ENCODE results near the gene HS3ST1. TPM values are rescaled to one million over a fixed set of nuclear protein-coding genes. Genes with fewer than 3 reads are reported as not detected.

The HS3ST1 gene
- total RNA-seq, 1 experiment from 2014 or later = 12.3 TPM

- TF ChIP-seq EZH2 (IDR thresholded peaks at IDR 0.05; ENCODE audit: low read depth) (no peak), CTCF (conservative IDR thresholded peaks at IDR 0.05) (no peak)
- Histone ChIP-seq H3K79me2 (ENCODE audit: low read depth) (peaks cover 78% of the 10 kb centered on the region), H3K4me2 (no peak overlapping the region), H3K9me3 (ENCODE audit: insufficient read depth, low read depth) (no peaks in the 10 kb centered on the region), H3K4me3 (no peak overlapping the region), H3F3A (ENCODE audit: insufficient read depth, low read depth) (no peaks in the 10 kb centered on the region), H3K27me3 (ENCODE audit: insufficient read depth, low read depth) (no peaks in the 10 kb centered on the region), H3K36me3 (ENCODE audit: low read depth) (peaks cover 15% of the 10 kb centered on the region; the same call in 1 of the 2 replicates), H2AFZ (no peak overlapping the region), H3K4me1 (replicated peaks; ENCODE audit: insufficient read depth) (no peaks in the 10 kb centered on the region), H3K9me2 (ENCODE audit: insufficient read depth) (no peaks in the 10 kb centered on the region), H3K27ac (no peak overlapping the region), H4K20me1 (ENCODE audit: insufficient read depth) (no peaks in the 10 kb centered on the region)
- DNase-seq = no peak
- intact Hi-C loops (cut with micrococcal nuclease; ENCODE audit: unreplicated experiment) = no loop called here
- CTCF ChIA-PET = no interaction called here
- no TSS peak for BruUV-seq (replicated peaks)
- POLR2A ChIA-PET (ENCODE audit: unreplicated experiment) = interaction anchor here (0.7 kb wide), 1 partner anchor 85 kb away, joined by 19 read pairs; no protein-coding TSS in a partner anchor
Measured at GRCh38 chr4:11420327-11420726, 8.4 kb downstream of the HS3ST1 start.

- Histone ChIP-seq H3K27me3 (ENCODE audit: insufficient read depth, low read depth) (no peaks in the 10 kb centered on the region), H4K20me1 (ENCODE audit: insufficient read depth) (no peaks in the 10 kb centered on the region), H3K4me3 (no peak overlapping the region), H3K79me2 (ENCODE audit: low read depth) (peaks cover 74% of the 10 kb centered on the region), H3F3A (ENCODE audit: insufficient read depth, low read depth) (no peaks in the 10 kb centered on the region), H2AFZ (no peak overlapping the region), H3K4me2 (no peak overlapping the region), H3K36me3 (ENCODE audit: low read depth) (peaks cover 19% of the 10 kb centered on the region), H3K27ac (no peak overlapping the region), H3K4me1 (replicated peaks; ENCODE audit: insufficient read depth) (no peaks in the 10 kb centered on the region), H3K9me2 (ENCODE audit: insufficient read depth) (no peaks in the 10 kb centered on the region), H3K9me3 (ENCODE audit: insufficient read depth, low read depth) (no peaks in the 10 kb centered on the region)
- 0 out of 2 replicates have a peak, but pooled peaks have one; percentile 18 for TF ChIP-seq CTCF (conservative IDR thresholded peaks at IDR 0.05)
- TF ChIP-seq EZH2 (IDR thresholded peaks at IDR 0.05; ENCODE audit: low read depth) = no peak
- ChIA-PET CTCF (interaction anchor here (0.6 kb wide), 1 partner anchor 198 kb away, joined by 5 read pairs; no protein-coding TSS in a partner anchor), POLR2A (ENCODE audit: unreplicated experiment) (no interaction called here)
- intact Hi-C loops (cut with micrococcal nuclease; ENCODE audit: unreplicated experiment) = no loop called here
- no peak for DNase-seq
- BruUV-seq (replicated peaks) = no TSS peak
Measured at GRCh38 chr4:11418610-11419009, 10.1 kb downstream of the HS3ST1 start.

- Histone ChIP-seq H3K9me2 (ENCODE audit: insufficient read depth) (no peaks in the 10 kb centered on the region), H3K4me1 (replicated peaks; ENCODE audit: insufficient read depth) (no peaks in the 10 kb centered on the region), H3K9me3 (ENCODE audit: insufficient read depth, low read depth) (no peaks in the 10 kb centered on the region), H3K4me2 (no peak overlapping the region), H3K36me3 (ENCODE audit: low read depth) (peaks cover 14% of the 10 kb centered on the region), H4K20me1 (ENCODE audit: insufficient read depth) (no peaks in the 10 kb centered on the region), H3K27me3 (ENCODE audit: insufficient read depth, low read depth) (no peaks in the 10 kb centered on the region), H3F3A (ENCODE audit: insufficient read depth, low read depth) (no peaks in the 10 kb centered on the region), H3K4me3 (no peak overlapping the region), H2AFZ (no peak overlapping the region), H3K79me2 (ENCODE audit: low read depth) (peaks cover 59% of the 10 kb centered on the region), H3K27ac (no peak overlapping the region)
- no peak for DNase-seq
- TF ChIP-seq CTCF (conservative IDR thresholded peaks at IDR 0.05) = no peak
- TF ChIP-seq EZH2 (IDR thresholded peaks at IDR 0.05; ENCODE audit: low read depth) = no peak
- intact Hi-C loops (cut with micrococcal nuclease; ENCODE audit: unreplicated experiment) = no loop called here
- ChIA-PET POLR2A (ENCODE audit: unreplicated experiment) (no interaction called here), CTCF (no interaction called here)
- BruUV-seq (replicated peaks) = no TSS peak
Measured at GRCh38 chr4:11416767-11417113, 12.0 kb downstream of the HS3ST1 start.
